Osteocyte (in vitro differentiated cells): Measurements from ENCODE around the gene ARHGEF37. TPM values are rescaled to one million over a fixed set of nuclear protein-coding genes. Genes with fewer than 3 reads are reported as not detected.

ENCODE experiments used
- DNase-seq: peaks from one replicate; pipeline ENCODE4 v3.0.0; 2021; ENCODE audit warnings: mixed read lengths; ENCODE audit not compliant: unreplicated experiment; ENCODE audit errors: extremely low spot score
- H3K27ac Mint-ChIP-seq: one replicate; pipeline ENCODE4 v1.8.0; 2021; ENCODE audit warnings: mild to moderate bottlenecking, mixed read lengths; ENCODE audit not compliant: unreplicated experiment
- H3K27me3 Mint-ChIP-seq: one replicate; pipeline ENCODE4 v1.8.0; 2021; ENCODE audit warnings: mixed read lengths; ENCODE audit not compliant: unreplicated experiment
- H3K36me3 Mint-ChIP-seq: one replicate; pipeline ENCODE4 v1.8.0; 2021; ENCODE audit warnings: mixed read lengths; ENCODE audit not compliant: unreplicated experiment
- H3K4me1 Mint-ChIP-seq: one replicate; pipeline ENCODE4 v1.8.0; 2021; ENCODE audit warnings: mixed read lengths; ENCODE audit not compliant: unreplicated experiment
- H3K4me3 Mint-ChIP-seq: one replicate; pipeline ENCODE4 v1.8.0; 2021; ENCODE audit warnings: mild to moderate bottlenecking, moderate library complexity, mixed read lengths; ENCODE audit not compliant: unreplicated experiment
- H3K9me3 Mint-ChIP-seq: one replicate; pipeline ENCODE4 v1.8.0; 2021; ENCODE audit warnings: mixed read lengths; ENCODE audit not compliant: unreplicated experiment
- total RNA-seq: library from RNA; stranded (reverse); gene quantifications from 2 replicates; pipeline ENCODE4 v1.2.1, GENCODE V29; 2021
- TF ChIP-seq, protein P1 (sequence below): fragments of 200-600 bp; sonication (generic); IDR thresholded peaks from 2 replicates; pipeline ENCODE4 v1.5.0; 2021; ENCODE audit warnings: antibody characterized with exemption, mild to moderate bottlenecking, moderate library complexity

ARHGEF37 gene
- total RNA-seq, 1 donor from 2014 or later: 8.9 TPM

- Mint-ChIP-seq H3K27me3 (no peaks in the 10 kb centered on the region), H3K4me1 (peaks cover 21% of the 10 kb centered on the region), H3K9me3 (no peaks in the 10 kb centered on the region), H3K4me3 (no peak overlapping the region), H3K36me3 (peaks cover 13% of the 10 kb centered on the region), H3K27ac (no peak overlapping the region)
- TF ChIP-seq, protein P1, sequence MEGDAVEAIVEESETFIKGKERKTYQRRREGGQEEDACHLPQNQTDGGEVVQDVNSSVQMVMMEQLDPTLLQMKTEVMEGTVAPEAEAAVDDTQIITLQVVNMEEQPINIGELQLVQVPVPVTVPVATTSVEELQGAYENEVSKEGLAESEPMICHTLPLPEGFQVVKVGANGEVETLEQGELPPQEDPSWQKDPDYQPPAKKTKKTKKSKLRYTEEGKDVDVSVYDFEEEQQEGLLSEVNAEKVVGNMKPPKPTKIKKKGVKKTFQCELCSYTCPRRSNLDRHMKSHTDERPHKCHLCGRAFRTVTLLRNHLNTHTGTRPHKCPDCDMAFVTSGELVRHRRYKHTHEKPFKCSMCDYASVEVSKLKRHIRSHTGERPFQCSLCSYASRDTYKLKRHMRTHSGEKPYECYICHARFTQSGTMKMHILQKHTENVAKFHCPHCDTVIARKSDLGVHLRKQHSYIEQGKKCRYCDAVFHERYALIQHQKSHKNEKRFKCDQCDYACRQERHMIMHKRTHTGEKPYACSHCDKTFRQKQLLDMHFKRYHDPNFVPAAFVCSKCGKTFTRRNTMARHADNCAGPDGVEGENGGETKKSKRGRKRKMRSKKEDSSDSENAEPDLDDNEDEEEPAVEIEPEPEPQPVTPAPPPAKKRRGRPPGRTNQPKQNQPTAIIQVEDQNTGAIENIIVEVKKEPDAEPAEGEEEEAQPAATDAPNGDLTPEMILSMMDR: no peak
- no peak for DNase-seq
Observed at GRCh38 chr5:149631506-149631905, 50.2 kb downstream of the ARHGEF37 start.

- H3K4me1 Mint-ChIP-seq: peaks cover 21% of the 10 kb centered on the region
- peaks cover 9% of the 10 kb centered on the region for H3K36me3 Mint-ChIP-seq
- DNase-seq: no peak
- H3K27ac Mint-ChIP-seq: peak overlapping the region; percentile 36
- no peak overlapping the region for H3K4me3 Mint-ChIP-seq
- TF ChIP-seq, protein P1: no peak
- no peaks in the 10 kb centered on the region for H3K9me3 Mint-ChIP-seq
- H3K27me3 Mint-ChIP-seq: no peaks in the 10 kb centered on the region
Observed at GRCh38 chr5:149632311-149633251, 51.3 kb downstream of the ARHGEF37 start.

- Mint-ChIP-seq H3K27ac (no peak overlapping the region), H3K4me1 (peaks cover 21% of the 10 kb centered on the region), H3K4me3 (no peak overlapping the region), H3K27me3 (no peaks in the 10 kb centered on the region), H3K36me3 (peaks cover 3% of the 10 kb centered on the region), H3K9me3 (no peaks in the 10 kb centered on the region)
- TF ChIP-seq, protein P1: no peak
- DNase-seq: no peak
Observed at GRCh38 chr5:149633476-149634350, 52.4 kb downstream of the ARHGEF37 start.

- H3K27ac Mint-ChIP-seq: no peak overlapping the region
- peaks cover 26% of the 10 kb centered on the region for H3K4me1 Mint-ChIP-seq
- no peaks in the 10 kb centered on the region for H3K36me3 Mint-ChIP-seq
- H3K27me3 Mint-ChIP-seq: no peaks in the 10 kb centered on the region
- H3K4me3 Mint-ChIP-seq: no peak overlapping the region
- no peaks in the 10 kb centered on the region for H3K9me3 Mint-ChIP-seq
- TF ChIP-seq, protein P1: no peak
- no peak for DNase-seq
Observed at GRCh38 chr5:149635394-149635793, 54.1 kb downstream of the ARHGEF37 start.
